ENCODE data around the gene SERINC4. TPM values are rescaled to one million over a fixed set of nuclear protein-coding genes. Genes with fewer than 3 reads are reported as not detected.
A peak's percentile ranks its signal among the peaks of the same experiment; 100 is the strongest.

Gene SERINC4
- total RNA-seq, 1 donor from 2014 or later, result 0.46 TPM

DNA sequence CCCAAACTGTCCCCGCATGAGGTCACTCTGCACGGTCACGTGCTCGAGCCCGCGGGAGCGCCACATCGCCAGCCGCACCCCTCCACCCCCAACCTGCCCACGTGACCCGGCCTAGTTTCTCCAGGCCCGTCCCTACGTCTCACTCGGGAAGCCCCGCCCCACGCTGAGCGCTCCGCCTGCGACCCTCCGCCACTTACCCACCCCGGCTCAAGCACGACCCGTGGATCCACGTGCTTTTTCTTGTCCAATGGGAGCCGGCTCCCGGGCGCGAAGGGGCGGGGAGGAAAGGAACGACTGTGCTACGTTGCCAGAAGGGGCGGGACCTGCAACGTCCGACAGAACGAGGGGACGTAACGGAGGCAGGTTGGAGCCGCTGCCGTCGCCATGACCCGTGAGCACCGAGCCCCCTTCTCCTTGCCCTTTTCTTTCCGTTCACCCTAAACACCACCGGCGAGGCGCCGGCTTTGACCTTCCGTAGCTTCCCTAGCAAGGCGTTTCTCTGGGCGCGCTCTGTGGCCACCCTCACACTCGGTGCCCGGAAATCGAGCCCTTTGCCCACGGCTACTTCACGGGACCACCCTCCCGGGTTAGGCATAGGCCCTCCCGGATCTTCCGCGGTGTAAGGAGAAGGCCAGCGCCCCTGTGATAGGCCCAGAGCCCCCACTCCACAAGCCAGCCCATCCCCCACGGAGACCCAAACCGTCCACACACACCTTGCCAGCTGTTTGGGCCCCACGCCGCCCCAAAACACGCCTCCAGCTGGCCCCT is 7.8 kb downstream of the SERINC4 start, which contains the start of gene SERF2:
Gene SERF2, plus strand, starts transcription at position 328 of the 768 bp plus-strand sequence. Its CDS starts 57 bp downstream, at position 385.
- TF ChIP-seq, protein P1, sequence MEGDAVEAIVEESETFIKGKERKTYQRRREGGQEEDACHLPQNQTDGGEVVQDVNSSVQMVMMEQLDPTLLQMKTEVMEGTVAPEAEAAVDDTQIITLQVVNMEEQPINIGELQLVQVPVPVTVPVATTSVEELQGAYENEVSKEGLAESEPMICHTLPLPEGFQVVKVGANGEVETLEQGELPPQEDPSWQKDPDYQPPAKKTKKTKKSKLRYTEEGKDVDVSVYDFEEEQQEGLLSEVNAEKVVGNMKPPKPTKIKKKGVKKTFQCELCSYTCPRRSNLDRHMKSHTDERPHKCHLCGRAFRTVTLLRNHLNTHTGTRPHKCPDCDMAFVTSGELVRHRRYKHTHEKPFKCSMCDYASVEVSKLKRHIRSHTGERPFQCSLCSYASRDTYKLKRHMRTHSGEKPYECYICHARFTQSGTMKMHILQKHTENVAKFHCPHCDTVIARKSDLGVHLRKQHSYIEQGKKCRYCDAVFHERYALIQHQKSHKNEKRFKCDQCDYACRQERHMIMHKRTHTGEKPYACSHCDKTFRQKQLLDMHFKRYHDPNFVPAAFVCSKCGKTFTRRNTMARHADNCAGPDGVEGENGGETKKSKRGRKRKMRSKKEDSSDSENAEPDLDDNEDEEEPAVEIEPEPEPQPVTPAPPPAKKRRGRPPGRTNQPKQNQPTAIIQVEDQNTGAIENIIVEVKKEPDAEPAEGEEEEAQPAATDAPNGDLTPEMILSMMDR (IDR thresholded peaks at IDR 0.05; ENCODE audit: insufficient read depth, low read length, poor library complexity, severe bottlenecking), result no peak
- peak; percentile 96 for DNase-seq (ENCODE audit: low read depth)
- Histone ChIP-seq H3K36me3 (ENCODE audit: control insufficient read depth, insufficient read depth, low read length) (peaks cover 8% of the 10 kb centered on the region), H3K27me3 (ENCODE audit: control insufficient read depth, insufficient read depth, low read length) (no peaks in the 10 kb centered on the region), H3K4me3 (ENCODE audit: low read depth, low read length) (peak within 1 kb of the TSS; percentile 92)

DNA sequence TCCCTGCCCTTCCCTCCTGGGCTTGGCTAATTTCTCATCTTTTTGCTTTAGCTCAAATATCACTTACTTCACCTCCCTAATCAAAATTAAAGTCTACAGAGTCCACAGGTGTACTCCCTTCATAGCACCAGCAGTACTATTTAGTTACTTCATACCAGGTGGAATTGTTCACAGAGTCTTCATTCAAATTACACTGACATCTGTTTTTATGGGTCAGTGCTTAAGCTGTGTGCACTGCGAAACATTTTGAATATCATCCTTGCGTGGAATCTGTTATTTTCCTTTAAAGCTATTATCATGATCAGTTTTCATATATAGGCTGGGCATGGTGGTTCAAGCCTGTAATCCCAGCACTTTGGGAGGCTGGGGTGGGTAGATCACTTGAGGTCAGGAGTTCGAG is 10.6 kb downstream of the SERINC4 start:
- Histone ChIP-seq H3K27me3 (ENCODE audit: control insufficient read depth, insufficient read depth, low read length) (no peaks in the 10 kb centered on the region), H3K4me3 (ENCODE audit: low read depth, low read length) (no peak overlapping the region), H3K36me3 (ENCODE audit: control insufficient read depth, insufficient read depth, low read length) (no peaks in the 10 kb centered on the region)
- TF ChIP-seq, protein P1 (IDR thresholded peaks at IDR 0.05; ENCODE audit: insufficient read depth, low read length, poor library complexity, severe bottlenecking), result no peak
- DNase-seq (ENCODE audit: low read depth), result no peak

DNA sequence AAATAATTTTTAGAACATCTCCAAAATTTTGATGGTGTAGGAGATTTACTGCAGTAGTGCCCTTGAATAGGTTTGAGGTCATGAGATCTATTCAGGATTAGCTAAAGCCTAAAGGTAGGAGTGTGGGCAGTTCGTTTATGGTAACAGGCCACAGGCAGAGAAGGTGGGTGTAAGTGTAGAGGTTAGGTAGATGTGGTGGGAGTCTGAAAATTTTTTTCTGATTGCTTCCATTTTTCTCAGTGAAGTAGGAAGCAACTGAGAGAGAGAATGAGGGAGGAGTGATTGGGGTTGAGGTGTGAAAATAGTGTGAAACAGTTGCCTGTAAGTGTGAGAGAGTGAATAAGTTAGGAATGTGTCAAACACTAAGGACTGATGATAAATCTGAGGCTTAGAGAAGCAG is 21.0 kb downstream of the SERINC4 start:
- no peak for DNase-seq (ENCODE audit: low read depth)
- TF ChIP-seq, protein P1 (IDR thresholded peaks at IDR 0.05; ENCODE audit: insufficient read depth, low read length, poor library complexity, severe bottlenecking), result no peak

DNA sequence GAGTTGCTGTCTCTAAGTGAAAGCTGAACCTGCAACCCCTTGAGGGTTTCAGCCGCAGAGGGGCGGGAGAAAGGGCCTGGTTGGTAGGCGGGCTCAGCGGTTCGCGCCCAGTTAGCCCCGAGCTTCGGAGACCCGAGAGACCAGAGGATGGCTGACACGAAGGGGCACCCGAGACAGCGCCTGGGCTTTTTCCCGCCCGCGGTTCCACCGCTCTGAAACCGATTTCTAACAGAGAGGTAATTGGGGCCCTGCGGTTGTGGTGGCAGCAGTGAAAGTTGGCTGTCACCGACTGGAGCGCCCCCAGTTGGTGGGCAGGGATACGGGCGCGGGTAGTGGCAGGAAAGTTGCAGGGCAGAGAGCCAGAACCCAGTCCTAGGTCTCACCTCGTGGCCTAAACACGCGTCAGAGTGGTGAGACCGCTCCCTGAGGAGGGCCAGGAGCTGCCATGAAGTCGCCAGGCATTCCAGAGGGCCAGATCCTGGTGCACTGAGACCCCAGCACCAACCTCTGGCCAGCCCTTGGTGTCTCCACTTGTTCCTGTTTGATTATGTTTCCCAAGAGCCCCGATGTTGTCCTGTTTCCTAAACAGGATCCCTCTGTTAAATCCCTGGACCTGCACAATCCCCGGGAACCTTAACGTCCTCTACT is 22.6 kb downstream of the SERINC4 start:
- no peaks in the 10 kb centered on the region for H3K27me3 ChIP-seq (ENCODE audit: control insufficient read depth, insufficient read depth, low read length)
- peak overlapping the region; percentile 36 for H3K4me3 ChIP-seq (ENCODE audit: low read depth, low read length)
- no peaks in the 10 kb centered on the region for H3K36me3 ChIP-seq (ENCODE audit: control insufficient read depth, insufficient read depth, low read length)
- DNase-seq (ENCODE audit: low read depth), result no peak
- TF ChIP-seq, protein P1 (IDR thresholded peaks at IDR 0.05; ENCODE audit: insufficient read depth, low read length, poor library complexity, severe bottlenecking), result peak; percentile 92

More for the DNA sequence above, 21.0 kb downstream of the SERINC4 start:
- no peaks in the 10 kb centered on the region for H3K27me3 ChIP-seq (ENCODE audit: control insufficient read depth, insufficient read depth, low read length)
- no peak overlapping the region for H3K4me3 ChIP-seq (ENCODE audit: low read depth, low read length)
- no peaks in the 10 kb centered on the region for H3K36me3 ChIP-seq (ENCODE audit: control insufficient read depth, insufficient read depth, low read length)

DNA sequence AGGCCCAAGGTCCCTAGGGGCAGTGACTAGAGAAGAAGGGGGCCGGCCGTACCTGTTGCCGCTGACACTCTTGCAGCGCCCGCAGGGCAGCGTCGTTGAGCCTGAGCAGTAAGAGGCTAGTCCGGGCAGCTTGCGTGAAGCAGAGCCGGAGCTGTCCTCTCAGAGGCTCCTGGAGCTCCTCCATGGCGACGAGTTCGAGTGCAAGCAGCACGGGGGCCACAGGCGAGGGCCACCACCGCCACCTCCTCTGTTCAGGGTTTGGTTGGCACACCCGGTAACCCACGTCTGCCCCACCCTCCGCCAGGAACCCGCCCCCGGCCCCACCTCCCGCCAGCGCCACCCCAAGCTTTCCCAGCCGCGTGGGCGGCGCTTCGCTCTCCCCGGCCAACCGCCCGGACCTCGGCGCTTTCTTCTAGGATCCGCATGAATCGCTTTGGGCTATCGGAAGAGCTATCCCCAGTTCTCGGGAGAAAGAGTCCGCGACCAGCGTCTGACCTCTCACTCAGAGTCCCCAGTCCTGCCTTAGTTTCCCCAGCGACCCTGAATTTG is 23.2 kb downstream of the SERINC4 start, which contains the start of gene ELL3:
Gene ELL3, minus strand, starts transcription at position 249 of the 549 bp plus-strand sequence. Its CDS starts 65 bp downstream, at position 184.
- TF ChIP-seq, protein P1 (IDR thresholded peaks at IDR 0.05; ENCODE audit: insufficient read depth, low read length, poor library complexity, severe bottlenecking), result no peak
- DNase-seq (ENCODE audit: low read depth), result no peak

More for the DNA sequence above, 23.2 kb downstream of the SERINC4 start, which contains the start of gene ELL3:
- peak within 1 kb of the TSS; percentile 36 for H3K4me3 ChIP-seq (ENCODE audit: low read depth, low read length)
- peaks cover under 1% of the 10 kb centered on the region for H3K36me3 ChIP-seq (ENCODE audit: control insufficient read depth, insufficient read depth, low read length)
- H3K27me3 ChIP-seq (ENCODE audit: control insufficient read depth, insufficient read depth, low read length), result no peaks in the 10 kb centered on the region
